ENCODE results near the gene PTPRCAP.

Gene PTPRCAP

DNA sequence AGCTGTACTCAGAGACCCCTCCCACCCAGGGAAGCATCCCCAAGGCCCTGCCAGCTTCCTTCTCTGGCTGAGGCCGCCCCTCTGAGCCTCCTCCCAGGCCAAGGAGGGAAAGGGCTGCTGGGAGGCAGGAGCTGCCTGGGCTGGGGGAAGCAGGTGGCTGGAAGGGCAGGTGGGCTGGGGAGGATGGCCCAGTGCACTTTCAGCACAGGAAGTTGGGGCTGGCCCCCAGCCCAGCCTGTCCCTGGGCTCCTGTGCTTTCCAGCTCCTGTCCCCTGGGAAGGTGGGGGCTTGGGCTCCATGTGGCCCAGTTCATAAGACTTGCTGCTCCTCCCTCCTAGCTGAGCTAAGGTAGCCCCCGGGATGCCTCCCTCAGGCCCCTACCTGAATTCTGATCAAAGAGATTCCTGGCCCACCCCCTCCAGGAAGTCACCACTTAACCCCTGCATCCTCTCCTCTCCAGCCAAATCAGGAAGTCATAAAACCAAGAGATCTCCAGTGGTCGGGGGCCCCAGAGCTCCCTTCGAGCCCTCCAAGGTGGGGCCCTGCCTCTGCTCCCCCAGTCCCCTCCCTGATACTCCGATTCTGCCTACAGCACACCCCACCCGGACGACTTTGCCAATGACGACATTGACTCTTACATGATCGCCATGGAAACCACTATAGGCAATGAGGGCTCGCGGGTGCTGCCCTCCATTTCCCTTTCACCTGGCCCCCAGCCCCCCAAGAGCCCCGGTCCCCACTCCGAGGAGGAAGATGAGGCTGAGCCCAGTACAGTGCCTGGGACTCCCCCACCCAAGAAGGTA lies 40.7 kb downstream of the PTPRCAP start:
- DNase-seq (ENCODE audit: low read depth, low spot score) = no peak

DNA sequence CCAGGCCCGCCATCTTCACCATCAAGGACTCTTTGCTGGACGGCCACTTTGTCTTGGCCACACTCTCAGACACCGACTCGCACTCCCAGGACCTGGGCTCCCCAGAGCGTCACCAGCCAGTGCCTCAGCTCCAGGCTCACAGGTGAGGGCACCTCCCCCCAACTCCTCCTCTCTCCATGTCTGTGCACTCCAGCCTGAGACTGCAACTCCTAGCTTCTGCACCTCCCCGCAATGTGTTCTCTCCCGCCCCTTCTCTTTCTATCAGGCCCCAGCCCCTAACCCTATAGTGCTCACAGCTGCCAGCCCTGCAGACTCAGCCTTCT lies 41.3 kb downstream of the PTPRCAP start:
- no peak for DNase-seq (ENCODE audit: low read depth, low spot score)

DNA sequence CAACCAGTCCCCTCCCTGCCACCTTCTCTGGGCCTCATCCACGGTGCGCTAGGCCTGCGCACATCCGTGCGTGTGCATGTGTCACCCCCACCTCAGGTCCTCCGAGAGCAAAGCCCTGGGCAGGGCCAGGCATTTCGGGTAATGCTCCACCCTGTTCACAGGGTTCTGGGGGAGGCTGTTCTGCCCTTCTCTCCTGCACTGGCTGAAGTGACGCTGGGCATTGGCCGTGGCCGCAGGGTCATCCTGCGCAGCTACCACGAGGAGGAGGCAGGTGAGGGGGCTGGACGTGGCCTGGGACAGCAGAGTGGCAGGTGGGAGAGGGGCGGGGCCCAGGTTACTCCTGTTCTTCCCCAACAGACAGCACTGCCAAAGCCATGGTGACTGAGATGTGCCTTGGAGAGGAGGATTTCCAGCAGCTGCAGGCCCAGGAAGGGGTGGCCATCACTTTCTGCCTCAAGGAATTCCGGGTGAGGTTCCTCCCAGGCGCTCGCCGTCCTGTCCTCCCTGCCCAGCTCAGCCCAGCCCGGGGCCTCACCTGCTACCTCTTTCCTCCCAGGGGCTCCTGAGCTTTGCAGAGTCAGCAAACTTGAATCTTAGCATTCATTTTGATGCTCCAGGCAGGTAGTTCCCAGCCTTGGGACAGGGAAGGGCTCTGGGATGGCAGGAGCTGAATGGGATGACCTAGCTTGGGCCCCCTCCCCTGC lies 41.8 kb downstream of the PTPRCAP start:
- DNase-seq (ENCODE audit: low read depth, low spot score) = no peak

DNA sequence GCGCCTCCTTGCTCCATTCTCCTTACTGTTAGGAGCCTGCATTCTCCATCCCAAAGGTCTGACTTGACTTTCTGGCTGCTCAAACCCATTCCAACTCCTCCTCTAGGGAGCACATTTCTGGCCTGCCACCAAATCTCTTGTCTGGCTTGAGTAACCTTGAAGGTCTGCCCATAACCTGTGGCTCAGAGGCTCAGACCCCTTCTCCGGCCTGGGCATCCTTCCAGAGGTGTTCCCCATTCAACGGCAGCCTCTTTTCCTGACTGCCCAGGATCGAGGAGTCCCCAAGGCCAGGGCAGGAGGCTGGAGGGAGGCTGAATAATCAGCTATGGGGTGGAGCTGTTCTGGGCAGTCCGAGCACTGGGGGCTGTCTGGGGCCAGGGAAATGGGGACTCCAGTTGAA lies 43.5 kb downstream of the PTPRCAP start:
- DNase-seq (ENCODE audit: low read depth, low spot score) = no peak

DNA sequence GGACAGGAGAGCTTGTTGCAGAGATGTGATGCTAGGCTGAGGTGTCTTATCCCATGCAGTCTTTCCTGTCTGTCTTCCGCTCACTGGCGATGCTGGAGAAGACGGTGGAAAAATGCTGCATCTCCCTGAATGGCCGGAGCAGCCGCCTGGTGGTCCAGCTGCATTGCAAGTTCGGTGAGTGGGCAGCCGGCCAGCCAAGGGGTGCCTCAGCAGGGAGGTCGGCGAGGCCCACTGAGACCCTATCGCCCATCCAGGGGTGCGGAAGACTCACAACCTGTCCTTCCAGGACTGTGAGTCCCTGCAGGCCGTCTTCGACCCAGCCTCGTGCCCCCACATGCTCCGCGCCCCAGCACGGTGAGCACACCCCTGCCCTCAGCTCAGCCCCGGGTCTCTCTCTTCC lies 44.0 kb downstream of the PTPRCAP start:
- DNase-seq (ENCODE audit: low read depth, low spot score) = no peak

DNA sequence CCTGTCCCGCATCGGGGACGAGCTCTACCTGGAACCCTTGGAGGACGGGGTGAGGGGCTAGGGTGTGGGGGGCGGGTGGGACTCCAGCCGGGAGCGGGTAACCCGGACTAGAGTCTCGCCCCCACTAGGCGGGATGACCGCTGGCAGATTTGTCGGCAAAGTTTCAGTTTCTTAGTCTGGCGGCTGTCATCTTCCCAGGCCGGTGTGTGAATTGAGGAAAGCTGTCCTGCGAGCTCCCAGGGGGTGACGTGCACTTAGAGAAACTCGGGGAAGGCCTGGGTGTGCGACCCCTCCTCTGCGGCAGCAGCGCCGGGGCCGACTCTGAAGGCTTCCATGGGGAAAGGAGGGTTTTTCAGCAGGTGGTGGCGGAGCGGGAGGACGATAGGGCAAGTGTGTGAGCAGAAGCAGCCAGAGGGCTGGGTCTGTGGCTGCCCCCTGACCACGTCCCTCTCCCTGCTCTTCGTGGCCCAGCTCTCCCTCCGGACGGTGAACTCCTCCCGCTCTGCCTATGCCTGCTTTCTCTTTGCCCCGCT lies 45.2 kb downstream of the PTPRCAP start:
- DNase-seq (ENCODE audit: low read depth, low spot score) = no peak

DNA sequence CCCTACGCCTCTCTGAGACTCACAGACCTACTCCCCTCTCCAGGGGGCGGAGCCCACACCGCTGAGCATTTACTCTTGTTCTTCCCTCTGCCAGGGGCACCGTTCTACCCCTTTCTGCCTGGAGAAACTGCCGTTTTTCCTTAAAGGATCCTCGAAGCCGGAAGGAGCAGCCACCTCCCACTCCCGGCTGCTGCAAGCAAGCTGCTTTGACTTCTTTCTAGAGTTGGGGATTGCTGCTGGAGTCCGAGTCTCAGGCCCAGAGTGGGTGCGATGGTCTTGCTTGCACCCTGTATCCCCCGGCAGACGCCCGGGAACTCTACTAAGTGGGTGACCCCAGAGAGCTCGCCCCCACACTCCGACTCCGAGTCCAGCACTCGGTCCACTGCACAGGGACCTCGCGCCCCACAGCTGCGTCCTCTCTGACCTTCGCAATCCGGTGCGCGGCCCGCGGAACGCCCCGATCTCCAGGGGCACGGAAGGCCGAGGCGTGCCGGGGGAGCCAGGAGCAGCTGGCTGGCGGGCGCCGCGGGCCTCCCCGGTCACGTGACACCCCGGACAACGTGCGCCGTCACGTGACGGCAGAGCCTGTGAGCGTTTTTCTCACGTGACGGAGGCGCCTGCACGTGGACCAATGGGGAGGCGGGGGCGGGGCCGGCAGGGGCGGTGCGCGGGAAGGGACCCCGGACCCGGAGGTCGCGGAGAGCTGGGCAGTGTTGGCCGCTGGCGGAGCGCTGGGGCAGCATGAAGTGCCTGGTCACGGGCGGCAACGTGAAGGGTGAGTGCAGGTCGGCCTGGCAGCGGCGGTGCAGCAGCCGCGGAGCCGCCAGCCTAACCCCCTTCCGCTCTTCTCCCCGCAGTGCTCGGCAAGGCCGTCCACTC lies 45.9 kb downstream of the PTPRCAP start, which contains the start of gene RAD9A:
Gene RAD9A, plus strand, starts transcription at position 683 of the 879 bp plus-strand sequence. Its CDS starts 59 bp downstream, at position 742.
- DNase-seq (ENCODE audit: low read depth, low spot score) = peak; percentile 83

DNA sequence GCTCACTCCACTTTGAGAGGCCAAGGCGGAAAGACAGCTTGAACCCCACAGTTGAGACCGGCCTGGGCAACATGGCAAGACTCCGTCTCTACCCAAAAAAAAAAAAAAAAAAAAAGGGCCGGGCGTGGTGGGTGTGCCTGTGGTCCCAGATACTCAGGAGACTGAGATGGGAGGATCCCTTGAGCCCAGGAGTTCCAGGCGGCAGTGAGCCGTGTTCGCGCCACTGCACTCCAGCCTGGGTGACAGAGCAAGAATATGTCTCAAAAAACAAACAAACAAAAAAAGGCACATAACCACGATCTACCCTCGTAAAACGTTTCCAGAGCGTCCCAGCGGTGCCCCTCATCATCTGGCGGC lies 46.6 kb downstream of the PTPRCAP start:
- no peak for DNase-seq (ENCODE audit: low read depth, low spot score)

- DNase-seq (ENCODE audit: low read depth, low spot score) = no peak
Measured at GRCh38 chr11:67389477-67389876, 48.0 kb downstream of the PTPRCAP start.

DNA sequence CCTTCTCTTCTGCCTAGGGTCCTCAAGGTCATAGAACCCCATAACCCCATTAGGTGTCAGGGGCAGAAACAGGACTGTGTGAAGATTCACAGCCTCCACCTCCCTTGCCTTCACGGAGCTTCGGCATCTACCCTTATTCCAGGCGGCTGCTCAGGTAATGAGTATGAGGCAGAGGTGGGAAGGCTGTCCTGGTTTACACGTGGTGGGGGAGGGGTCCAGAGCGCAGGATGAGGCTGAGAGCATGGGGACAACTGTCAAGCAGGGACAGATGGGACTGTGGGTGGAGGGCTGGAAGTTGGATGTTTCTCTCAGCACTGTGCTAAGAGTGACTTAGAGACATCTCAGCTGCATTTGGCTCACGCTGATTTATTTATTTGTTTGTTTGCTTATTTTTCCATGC lies 50.0 kb downstream of the PTPRCAP start:
- DNase-seq (ENCODE audit: low read depth, low spot score) = no peak

DNA sequence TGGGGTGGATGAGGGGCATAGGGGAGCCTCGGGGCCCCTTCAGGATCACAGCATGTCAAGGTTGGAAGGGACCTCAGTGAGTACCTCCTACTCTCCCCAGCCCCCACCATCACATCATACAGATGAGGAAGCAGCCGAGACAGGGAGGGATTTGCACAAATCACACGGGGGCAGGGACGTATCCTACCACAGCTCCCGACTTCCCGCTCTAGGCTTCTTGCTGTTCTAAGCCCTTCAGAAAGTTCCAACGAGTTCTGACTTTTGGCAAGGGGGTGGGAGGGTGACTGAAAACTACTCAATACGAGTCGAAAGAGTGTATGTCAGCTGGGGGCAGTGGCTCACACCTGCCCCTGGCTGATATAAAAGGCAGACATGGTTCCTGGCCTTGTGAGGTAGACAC lies 50.4 kb downstream of the PTPRCAP start:
- no peak for DNase-seq (ENCODE audit: low read depth, low spot score)

Measured in activated CD4-positive, CD25-positive, alpha-beta regulatory T cell treated with anti-CD3 and anti-CD28 coated beads, Interleukin-2, amount 50 U/mL, for 16 hours (primary cell).